Measurements from ENCODE around the gene CCDC187. TPM values are rescaled to one million over a fixed set of nuclear protein-coding genes. Genes with fewer than 3 reads are reported as not detected.

CCDC187 gene
- total and polyA plus RNA-seq, 2 of the 13 experiments (the other 11 are each of a cell fraction or from before 2014, with no cell fraction given): 0.03 to 0.13 TPM

DNA sequence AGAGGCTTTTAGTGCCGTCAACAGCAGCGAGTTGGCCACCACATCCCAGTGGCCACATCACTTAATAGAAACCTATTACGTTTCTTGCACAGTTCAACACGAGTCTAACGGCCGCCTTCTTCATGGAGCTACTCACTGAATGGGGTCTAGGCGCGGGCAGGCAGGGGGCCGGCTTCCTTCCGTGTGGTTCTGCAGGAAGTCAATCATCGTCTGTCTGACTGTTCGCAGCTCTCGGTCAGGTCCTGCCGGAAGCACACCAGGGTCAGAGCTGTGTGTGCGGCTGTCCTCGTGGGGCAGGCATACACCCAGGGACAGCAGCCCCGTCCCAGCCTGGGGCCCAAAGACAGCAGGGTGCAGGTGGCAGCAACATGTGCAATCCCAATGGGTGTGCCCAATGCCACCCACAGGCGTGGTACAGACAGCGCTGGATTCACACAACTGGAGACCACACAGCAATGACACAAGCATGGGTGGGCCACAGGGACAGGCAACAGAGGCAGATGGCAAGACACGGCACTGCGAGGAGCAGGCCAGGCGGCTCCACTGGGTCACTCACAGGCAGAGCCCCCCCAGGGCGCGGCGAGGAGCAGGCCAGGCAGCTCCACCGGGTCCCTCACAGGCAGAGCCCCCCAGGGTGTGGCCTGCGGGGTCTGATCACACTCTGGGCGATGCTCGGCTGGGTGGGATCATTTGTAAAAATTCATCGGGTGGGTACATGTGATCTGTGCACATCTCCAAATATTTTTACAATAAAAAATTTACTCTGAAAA lies 79.8 kb downstream of the CCDC187 start (continued):
- TF ChIP-seq SRSF9 (IDR thresholded peaks at IDR 0.05; ENCODE audit: borderline replicate concordance, insufficient read depth, low read depth, low read length, poor library complexity, severe bottlenecking): no peak

DNA sequence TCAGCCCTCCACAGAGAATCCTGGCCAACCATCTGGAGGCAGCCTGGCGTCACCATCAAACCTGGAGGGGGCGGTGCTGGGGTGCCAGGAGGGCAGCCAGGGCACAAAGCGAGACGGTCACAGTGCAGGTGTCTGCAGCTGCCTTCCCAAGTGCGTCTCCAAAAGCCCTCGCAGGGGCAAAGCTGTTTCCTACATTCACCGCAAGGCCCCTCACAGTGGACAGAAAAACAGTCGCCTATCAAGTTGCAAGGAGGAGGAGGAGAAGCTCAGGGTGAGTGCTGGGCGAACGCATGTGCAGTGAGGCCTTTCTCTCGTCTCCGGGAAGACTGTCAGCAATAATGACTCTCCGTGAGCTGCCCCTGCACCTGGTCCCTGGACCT lies 81.0 kb downstream of the CCDC187 start:
- in situ Hi-C loops (cut with HindIII; ENCODE audit: extremely low pct_ligation_motif_present, low pct_unique_long_range_greater_than_20kb) (no loop called here), intact Hi-C loops (cut with micrococcal nuclease; ENCODE audit: unreplicated experiment) (loop anchor here (2.0 kb wide), 1 partner anchor 52 kb away; no protein-coding TSS in a partner anchor)
- no peak for FAIRE-seq
- no peak for TF ChIP-seq HMG20B (CRISPR knock-in tag; conservative IDR thresholded peaks at IDR 0.05)
- no peak for TF ChIP-seq CHD2 (IDR thresholded peaks at IDR 0.05; ENCODE audit: low read depth, low read length)
- TF ChIP-seq, protein P1, sequence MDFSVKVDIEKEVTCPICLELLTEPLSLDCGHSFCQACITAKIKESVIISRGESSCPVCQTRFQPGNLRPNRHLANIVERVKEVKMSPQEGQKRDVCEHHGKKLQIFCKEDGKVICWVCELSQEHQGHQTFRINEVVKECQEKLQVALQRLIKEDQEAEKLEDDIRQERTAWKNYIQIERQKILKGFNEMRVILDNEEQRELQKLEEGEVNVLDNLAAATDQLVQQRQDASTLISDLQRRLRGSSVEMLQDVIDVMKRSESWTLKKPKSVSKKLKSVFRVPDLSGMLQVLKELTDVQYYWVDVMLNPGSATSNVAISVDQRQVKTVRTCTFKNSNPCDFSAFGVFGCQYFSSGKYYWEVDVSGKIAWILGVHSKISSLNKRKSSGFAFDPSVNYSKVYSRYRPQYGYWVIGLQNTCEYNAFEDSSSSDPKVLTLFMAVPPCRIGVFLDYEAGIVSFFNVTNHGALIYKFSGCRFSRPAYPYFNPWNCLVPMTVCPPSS (IDR thresholded peaks at IDR 0.05): no peak
- no peak for TF ChIP-seq HOXD1 (CRISPR knock-in tag; IDR thresholded peaks at IDR 0.05)
- no peak for TF ChIP-seq RFXANK (CRISPR knock-in tag; IDR thresholded peaks at IDR 0.05)
- TF ChIP-seq GATA4 (IDR thresholded peaks at IDR 0.05; ENCODE audit: borderline replicate concordance, low read depth): no peak
- no peak for TF ChIP-seq FOXM1 (CRISPR knock-in tag; IDR thresholded peaks at IDR 0.05)
- no peak for TF ChIP-seq ZNF777 (CRISPR knock-in tag; IDR thresholded peaks at IDR 0.05)
- no peak for TF ChIP-seq ISX (CRISPR knock-in tag; conservative IDR thresholded peaks at IDR 0.05)
- TF ChIP-seq NFYC (CRISPR knock-in tag; IDR thresholded peaks at IDR 0.05): no peak
- TF ChIP-seq, protein P2, sequence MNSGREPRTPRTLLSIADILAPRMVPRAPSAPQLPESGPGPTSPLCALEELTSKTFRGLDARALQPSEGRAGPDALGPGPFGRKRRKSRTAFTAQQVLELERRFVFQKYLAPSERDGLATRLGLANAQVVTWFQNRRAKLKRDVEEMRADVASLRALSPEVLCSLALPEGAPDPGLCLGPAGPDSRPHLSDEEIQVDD (CRISPR knock-in tag; IDR thresholded peaks at IDR 0.05; ENCODE audit: borderline replicate concordance): no peak
- TF ChIP-seq, protein P3, sequence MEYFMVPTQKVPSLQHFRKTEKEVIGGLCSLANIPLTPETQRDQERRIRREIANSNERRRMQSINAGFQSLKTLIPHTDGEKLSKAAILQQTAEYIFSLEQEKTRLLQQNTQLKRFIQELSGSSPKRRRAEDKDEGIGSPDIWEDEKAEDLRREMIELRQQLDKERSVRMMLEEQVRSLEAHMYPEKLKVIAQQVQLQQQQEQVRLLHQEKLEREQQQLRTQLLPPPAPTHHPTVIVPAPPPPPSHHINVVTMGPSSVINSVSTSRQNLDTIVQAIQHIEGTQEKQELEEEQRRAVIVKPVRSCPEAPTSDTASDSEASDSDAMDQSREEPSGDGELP (IDR thresholded peaks at IDR 0.05; ENCODE audit: borderline replicate concordance, low read depth): no peak
- H3K9me3 ChIP-seq (ENCODE audit: low read length): no peaks in the 10 kb centered on the region
- no TSS peak for BruUV-seq (replicated peaks)
- H3K36me3 ChIP-seq (replicated peaks in 1 of 2; ENCODE audit: control insufficient read depth in 1 of 2, insufficient read depth in 2 of 2, low read length in 2 of 2): peaks cover 44 to 84% of the 10 kb centered on the region in 2 experiments
- H3K4me1 ChIP-seq (ENCODE audit: insufficient read depth, low read length): no peaks in the 10 kb centered on the region
- peaks cover 43% of the 10 kb centered on the region for H4K20me1 ChIP-seq (ENCODE audit: insufficient read depth, low read length)
- no peak for DNase-seq (ENCODE audit: low spot score)
- peaks cover 21% of the 10 kb centered on the region for H3K79me2 ChIP-seq (ENCODE audit: insufficient read depth, low read length)
- no peak overlapping the region for H3K4me3 ChIP-seq (replicated peaks in 1 of 3; ENCODE audit: insufficient read depth in 1 of 3, low read depth in 2 of 3, low read length in 3 of 3)
- H3K9ac ChIP-seq (ENCODE audit: insufficient read depth, low read depth, low read length): no peak overlapping the region
- no peaks in the 10 kb centered on the region for H3K27me3 ChIP-seq (ENCODE audit: control insufficient read depth in 1 of 2, insufficient read depth in 2 of 2, low read length in 2 of 2)
- 98% methylated on average over 11 of the region's 13 CpGs for WGBS (ENCODE audit: low lambda C conversion rate)
- H3K4me2 ChIP-seq (ENCODE audit: low read depth, low read length): no peak overlapping the region
- H2AFZ ChIP-seq (ENCODE audit: low read length): no peak overlapping the region
- no peak overlapping the region for H3K27ac ChIP-seq (ENCODE audit: extremely low read length, insufficient read depth, low read length)
- POLR2A ChIA-PET: no interaction called here
- CTCF ChIA-PET (ENCODE audit: low intra/inter-chr PET ratio, low total read pairs): no interaction called here
- ATAC-seq: no peak
